GM11168 (cell line): ENCODE measurements around the gene PACRG.

ENCODE experiments used
- in situ Hi-C: fragments of 300-500 bp; cut with MboI; formaldehyde crosslinking; loops from one replicate; pipeline ENCODE4 v1.12.0; 2022; ENCODE audit warnings: low sequenced_read_pairs; ENCODE audit not compliant: unreplicated experiment

PACRG gene

GRCh38 chr6:162854734-162855191 lies 127.0 kb downstream of the PACRG start:
- in situ Hi-C loops: no loop called here

GRCh38 chr6:162856885-162857284 lies 129.1 kb downstream of the PACRG start:
- in situ Hi-C loops: no loop called here

GRCh38 chr6:162857326-162857725 lies 129.6 kb downstream of the PACRG start:
- in situ Hi-C loops: no loop called here

- in situ Hi-C loops: no loop called here
These were observed 134.7 kb downstream of the PACRG start for GRCh38 chr6:162862462-162862861.

DNA sequence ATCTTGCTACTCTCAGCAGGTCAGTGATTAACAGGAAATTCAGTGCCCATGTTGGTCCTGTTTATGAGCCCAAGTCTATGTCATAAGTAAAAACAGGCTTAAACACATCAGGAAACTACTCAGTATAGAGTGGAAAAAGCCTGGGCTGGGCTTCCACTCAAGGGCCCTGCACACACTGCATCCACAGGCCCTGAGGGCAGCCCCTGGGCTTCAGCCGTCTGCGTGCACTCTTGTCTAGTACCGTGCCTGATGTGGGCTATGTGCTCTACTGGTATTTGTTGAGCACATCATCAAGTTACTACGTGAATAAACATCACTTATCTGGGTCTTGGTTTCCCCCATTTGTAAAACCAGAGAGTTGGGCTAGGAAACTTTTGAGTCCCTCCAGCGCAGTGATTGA lies 135.2 kb downstream of the PACRG start:
- in situ Hi-C loops: no loop called here

DNA sequence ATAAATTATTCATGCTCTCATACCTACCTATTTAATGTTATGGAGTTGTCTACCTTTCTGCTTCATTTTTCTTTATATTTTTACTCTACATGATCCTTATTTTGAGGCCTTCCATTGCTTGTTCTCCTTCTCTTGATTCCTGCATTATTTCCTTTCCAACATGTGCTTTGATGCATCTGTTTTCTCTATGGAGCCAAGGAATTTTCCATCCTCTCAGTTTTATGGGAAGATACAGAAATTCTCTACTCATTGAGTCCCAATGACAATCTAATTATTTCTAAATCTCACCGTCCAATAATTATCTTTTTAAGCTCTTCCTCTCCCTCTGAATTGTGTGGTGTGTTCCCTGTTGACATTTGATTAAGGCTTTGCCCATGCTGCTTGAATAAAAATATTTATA lies 136.0 kb downstream of the PACRG start:
- in situ Hi-C loops: no loop called here

DNA sequence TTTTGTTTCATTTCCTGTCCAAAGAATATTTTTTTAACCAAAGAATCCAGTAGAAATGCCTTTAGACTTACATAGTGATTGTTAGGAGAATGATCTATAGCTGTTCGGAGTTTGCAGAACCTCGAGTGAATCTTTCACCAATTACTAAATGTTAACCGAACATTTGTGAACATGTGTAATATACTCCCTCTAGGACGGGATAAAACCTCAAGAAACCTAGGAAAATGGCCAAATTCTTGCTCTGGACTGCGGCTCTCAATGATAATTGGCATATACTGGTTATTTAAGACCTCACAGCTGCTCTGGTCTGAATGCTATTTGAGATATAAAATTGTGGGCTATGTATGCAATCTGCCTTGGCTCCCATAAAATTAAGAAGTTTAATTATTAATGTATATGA lies 137.1 kb downstream of the PACRG start:
- in situ Hi-C loops: no loop called here

DNA sequence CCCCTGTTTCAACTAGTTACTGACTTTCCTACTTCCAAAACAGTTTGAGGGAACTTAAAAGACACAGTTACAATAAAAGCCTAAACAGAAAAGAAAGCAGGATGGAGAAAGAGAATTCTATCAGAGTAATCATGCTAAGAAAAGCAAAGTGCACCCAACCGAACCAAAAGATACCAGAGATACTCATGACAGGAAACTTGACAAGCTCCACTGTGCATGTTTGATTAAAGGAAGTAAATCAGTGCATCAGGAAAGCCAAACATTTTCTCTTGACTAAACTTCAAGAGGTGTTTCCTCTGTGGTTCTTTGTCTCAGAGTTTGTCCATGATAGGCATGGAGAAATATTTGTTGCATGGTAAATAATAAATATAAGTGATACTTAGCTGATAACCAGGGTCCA lies 138.9 kb downstream of the PACRG start:
- in situ Hi-C loops: no loop called here

GRCh38 chr6:162868397-162868796 lies 140.6 kb downstream of the PACRG start:
- in situ Hi-C loops: no loop called here

DNA sequence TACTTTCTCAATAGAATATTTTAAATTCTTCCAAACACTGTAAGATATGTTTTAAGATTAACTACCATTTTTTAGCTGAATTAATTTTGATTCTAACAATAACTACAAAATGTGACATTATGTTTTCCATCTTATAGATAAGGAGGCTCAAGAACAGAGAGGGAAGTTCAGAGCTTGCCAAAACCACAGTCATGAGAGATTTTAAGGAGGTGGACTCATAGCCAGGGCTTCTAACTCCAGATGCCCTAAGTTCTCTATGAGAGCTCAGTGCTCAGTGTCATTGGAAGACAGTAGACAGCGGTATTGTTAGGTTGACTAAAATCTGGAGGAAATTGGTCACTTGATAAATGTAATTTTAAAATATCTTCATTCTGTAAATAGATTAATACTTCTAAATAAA lies 144.2 kb downstream of the PACRG start:
- in situ Hi-C loops: no loop called here

DNA sequence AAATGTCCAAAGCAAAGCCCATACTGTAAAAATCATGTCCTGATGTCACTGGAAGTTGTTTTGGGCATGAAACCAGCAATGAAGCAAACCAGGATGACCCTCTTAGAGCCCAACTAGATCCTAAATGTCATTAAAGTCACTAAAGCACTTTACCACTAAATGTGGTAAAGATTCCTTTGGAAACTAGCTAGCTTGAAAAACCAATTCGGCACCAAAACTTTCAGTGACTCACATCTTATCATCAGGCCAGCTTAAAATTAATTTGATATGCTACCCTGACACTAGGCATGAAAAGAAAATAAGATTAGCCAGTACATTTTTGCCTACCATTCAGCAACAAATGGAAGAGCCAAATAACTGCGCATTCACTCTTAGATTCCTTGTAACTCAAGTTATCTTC lies 145.8 kb downstream of the PACRG start:
- in situ Hi-C loops: no loop called here

DNA sequence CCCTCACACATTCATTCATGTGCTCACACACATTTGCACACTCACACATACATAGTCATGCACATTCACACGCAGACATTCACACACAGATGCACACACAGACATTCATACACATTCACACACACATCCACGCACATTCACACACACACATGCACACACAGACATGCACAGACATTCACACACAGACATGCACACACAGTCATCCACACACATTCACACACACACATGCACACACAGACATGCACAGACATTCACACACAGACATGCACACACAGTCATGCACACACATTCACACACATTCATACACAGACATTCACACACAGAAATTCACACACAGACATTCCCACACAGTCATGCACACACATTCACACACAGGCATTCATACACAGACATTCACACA lies 147.3 kb downstream of the PACRG start:
- in situ Hi-C loops: no loop called here

DNA sequence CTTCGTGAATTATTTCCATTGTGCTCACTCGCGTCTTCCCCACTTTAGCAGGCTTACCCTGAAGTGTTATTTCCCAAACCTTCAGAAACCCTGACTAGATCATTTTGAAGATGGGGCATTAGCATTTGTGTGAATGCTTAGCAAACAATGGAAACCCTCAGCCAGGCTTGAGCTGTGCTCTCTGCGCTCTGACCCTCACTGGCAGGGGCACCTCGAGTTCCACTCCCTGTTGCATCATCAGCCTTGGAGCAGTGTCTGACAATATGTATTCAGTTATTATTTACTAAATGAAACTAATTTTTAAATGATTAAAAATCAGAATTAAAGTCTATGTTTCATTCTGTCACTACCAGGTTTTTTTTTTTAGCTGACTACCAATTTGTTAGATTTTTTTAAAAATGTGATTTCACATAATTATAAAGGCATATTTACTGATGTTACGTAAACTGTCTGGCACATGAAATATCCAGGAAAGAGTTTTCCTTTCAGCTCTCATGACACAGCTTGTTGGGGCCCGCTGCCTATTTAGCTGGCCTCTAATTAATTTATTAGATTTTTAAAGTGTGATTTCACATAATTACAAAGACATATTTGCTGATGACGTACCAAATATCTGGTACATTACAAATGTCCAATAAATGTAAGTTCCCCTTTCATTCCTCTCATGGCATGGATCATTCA lies 155.2 kb downstream of the PACRG start:
- in situ Hi-C loops: no loop called here

GRCh38 chr6:162887981-162888689 lies 160.4 kb downstream of the PACRG start:
- in situ Hi-C loops: no loop called here

- in situ Hi-C loops: no loop called here
These were observed 161.5 kb downstream of the PACRG start for GRCh38 chr6:162889303-162889702.

DNA sequence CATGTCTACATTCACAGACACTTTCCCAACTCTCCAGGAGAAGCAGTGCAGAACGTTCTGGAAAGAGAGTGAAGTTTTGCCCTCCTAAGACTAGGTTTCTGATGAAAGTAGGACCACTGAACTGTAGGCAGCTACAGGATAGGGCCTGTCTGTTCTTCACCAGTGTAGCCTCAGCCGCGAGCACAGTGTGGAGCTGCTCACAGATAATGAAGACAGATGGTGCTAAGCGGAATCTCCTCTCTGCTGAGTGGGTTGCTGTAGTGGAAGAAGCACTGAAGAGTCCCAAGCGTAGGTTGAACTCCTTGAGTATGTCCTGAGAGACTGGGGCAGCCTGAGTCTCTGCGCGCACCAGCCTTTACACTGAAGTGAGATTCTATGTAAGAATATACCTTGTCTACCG lies 170.2 kb downstream of the PACRG start:
- in situ Hi-C loops: no loop called here

DNA sequence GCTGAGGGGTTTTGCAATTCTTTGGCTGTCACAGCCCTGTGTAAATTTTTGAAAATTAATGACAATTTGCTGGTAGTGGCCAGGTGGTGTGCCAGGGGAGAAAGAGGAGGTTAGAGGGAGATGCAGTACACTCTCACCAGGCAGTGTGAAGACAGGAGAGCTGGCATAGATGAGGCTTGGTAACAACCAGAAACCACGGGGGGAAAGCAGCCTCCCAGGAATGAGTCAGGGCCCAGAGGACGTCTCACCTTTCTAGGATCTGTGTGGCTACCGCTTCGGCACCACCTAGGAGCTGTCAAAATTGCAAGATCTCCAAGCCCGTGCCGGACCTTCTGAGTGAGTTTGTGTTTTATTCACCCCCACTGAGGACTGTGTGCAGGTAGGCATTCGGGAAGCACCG lies 171.4 kb downstream of the PACRG start:
- in situ Hi-C loops: no loop called here

- in situ Hi-C loops: no loop called here
These were observed 172.7 kb downstream of the PACRG start for GRCh38 chr6:162900503-162900902.

GRCh38 chr6:162904069-162904663 lies 176.4 kb downstream of the PACRG start:
- in situ Hi-C loops: no loop called here

- in situ Hi-C loops: no loop called here
These were observed 178.7 kb downstream of the PACRG start for GRCh38 chr6:162906479-162906878.

- in situ Hi-C loops: no loop called here
These were observed 180.2 kb downstream of the PACRG start for GRCh38 chr6:162907876-162908481.
